GM19240 (cell line): ENCODE measurements around the gene NUCB1.
"Not testable (repeated sequence)": the region's sequence is repeated elsewhere in the genome, so short reads cannot be mapped to it uniquely, and the experiment has no call there.

Experiments used
- DNase-seq: peaks from one replicate; pipeline ENCODE4 v3.0.0; 2011; ENCODE audit warnings: low spot score; ENCODE audit not compliant: insufficient read length

Gene NUCB1

GRCh38 chr19:48905664-48906063, 5.6 kb downstream of the NUCB1 start:
- no peak for DNase-seq

DNA sequence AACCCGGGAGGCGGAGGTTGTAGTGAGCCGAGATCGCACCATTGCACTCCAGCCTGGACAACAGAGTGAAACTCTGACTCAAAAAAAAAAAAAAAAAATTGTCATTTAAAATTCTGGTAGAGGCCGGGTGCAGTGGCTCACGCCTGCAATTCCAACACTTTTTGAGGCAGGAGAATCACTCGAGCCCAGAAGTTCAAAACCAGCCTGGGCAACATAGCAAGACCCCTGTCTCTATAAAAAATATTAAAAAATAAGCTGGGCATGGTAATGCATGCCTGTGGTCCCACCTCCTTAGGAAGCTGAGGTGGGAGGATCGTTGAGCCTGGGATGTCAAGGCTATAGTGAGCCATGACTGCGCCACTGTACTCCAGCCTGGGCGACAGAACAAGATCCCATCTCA, 6.2 kb downstream of the NUCB1 start:
- DNase-seq, result no peak

DNA sequence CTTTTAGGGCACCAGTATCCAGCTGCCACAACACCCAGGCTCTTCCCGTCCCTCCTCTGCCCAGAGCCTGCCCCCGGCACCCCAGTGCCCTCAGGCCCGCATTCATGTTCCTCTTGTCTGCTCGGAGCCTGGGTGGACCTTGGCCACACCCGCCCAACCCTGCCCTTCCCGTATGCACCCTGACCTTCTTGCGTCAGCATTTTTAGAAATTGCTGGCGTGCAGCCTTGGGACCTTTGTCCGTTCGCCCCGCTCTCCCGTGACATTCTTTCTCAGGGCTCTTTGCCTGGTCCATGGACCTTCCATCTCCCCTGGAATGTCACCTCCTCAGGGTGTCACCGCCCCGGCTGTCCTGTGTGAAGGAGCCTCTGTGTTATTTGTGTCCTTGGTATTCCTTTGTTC, 7.6 kb downstream of the NUCB1 start:
- no peak for DNase-seq

DNA sequence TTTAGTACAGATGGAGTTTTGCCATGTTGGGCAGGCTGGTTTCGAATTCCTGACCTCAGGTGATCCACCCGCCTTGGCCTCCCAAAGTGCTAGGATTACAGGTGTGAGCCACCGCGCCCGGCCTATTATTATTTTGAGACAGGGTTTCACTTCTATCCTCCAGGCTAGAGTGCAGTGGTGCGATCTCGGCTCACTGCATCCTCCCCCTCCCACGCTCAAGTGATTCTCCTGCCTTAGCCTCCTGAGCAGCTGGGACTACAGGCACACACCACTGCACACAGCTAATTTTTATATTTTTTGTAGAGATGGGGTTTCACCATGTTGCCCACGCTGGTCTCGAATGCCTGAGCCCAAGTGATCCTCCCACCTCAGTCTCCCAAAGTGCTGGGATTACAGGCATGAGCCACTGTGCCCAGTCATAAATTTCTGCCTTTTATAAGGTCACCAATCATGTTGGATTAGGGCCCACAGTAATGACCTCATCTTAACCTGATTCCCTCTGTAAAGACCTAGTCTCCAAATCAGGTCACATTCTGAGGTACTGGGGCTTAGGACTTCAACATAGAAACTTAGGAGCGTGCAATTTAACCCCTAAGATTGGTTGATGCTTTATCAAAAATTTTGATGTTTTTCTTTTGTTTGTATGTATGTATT, 9.4 kb downstream of the NUCB1 start:
- DNase-seq, result not testable (repeated sequence)

DNA sequence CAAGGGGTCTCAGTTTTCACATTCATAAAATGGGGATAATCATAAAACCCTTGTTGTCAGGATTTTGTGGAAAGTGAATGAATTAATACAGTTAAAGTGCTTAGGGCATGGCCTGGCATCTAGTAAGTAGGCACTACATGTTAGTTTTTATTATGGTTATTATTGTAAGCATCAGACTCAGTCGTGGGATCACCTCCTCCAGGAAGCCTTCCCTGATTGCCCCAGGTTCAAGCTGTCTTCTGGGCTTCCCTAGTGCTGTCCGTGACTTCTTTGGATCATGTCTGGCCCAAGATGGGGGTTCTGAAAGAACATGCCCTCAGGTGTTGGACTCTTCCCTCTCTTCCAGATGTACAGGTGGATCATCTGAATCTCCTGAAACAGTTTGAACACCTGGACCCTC, 10.7 kb downstream of the NUCB1 start:
- DNase-seq, result no peak

DNA sequence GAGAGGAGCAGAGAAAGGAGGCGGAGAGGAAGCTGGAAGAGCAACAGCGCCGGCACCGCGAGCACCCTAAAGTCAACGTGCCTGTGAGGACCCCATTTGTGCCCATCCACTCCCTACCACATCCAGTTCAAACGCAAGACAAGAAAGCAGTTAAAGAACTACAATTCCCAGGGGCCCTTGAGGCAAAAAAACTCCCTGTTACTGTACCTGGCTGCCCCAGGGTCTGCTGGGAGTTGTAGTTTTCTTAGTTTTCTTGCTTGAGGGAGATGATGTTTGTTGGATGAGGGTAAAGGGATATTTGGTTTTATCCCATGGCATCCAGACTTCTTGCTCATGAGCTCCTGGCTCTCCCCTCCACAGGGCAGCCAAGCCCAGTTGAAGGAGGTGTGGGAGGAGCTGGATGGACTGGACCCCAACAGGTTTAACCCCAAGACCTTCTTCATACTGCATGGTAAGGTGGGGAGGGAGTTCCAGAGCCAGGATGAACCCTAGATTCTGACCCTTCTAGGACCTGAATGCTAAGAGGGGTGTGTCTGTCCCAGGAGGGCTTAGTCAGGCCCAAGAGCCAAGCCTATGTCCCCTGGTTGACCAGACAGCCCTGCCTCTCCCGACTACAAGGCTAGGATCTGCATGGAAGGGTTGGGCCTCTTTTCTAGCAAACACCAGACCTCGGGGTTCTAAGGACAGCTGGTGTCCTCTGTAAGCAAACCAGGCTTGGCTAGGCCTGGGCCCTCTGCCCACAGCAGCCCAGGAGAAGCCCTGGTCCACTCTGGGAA, 13.2 kb downstream of the NUCB1 start:
- no peak for DNase-seq

DNA sequence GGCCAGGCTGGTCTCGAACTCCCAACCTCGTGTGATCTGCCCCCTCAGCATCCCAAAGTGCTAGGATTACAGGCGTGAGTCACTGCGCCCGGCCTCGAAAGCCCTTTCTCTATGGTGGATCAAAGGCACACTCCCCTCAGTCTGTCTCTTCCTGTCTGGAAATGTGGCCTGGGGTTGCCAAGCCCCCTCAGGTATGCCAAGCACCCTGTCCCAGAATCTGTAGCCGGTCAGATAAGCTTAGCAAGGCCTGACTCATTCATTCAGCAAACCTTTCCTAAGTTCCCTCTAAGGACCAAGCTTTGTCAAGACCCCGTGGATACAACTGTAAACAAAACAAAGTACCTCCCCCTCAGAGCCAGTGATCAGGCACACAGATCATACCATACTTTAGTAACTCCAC, 14.1 kb downstream of the NUCB1 start:
- DNase-seq, result no peak

GRCh38 chr19:48915757-48916156, 15.6 kb downstream of the NUCB1 start:
- no peak for DNase-seq

DNA sequence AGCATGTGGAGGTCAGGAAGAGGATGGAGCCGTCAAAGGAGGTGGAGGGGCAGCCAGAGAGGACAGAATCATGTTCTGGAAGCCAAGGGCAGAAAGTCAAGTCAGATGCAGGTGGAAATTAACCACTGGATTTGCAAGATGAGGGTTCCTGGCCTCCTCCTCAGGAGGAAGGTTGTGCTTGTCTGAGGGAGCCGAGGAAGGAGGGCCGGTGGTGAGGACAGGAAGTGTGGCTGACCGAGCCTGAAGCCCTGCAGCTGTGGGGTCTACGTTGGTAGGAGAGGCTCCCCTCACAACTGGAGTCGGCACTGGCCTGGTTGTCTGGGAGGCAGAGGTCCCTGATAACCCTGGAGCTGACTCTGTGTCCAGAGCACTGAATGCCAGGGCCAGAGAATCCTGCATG, 18.0 kb downstream of the NUCB1 start:
- no peak for DNase-seq

DNA sequence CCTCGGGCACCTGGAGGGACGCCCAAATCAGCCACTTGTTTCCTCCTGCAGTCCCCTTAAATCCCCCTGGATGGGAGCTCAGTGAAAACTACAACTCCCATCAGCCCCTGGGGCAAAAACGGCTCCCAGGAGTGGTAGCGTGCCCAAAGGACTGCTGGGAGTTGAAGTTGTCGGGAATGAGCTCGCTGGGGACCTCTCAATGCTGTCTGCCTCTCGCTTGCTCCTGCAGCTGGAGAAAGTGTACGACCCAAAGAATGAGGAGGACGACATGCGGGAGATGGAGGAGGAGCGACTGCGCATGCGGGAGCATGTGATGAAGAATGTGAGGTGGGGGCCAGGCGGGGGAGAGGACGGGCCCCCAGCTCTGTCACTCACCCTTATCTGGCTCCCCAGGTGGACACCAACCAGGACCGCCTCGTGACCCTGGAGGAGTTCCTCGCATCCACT, 18.7 kb downstream of the NUCB1 start:
- no peak for DNase-seq

- not testable (repeated sequence) for DNase-seq
Measured at GRCh38 chr19:48919271-48919670, 19.2 kb downstream of the NUCB1 start.

DNA sequence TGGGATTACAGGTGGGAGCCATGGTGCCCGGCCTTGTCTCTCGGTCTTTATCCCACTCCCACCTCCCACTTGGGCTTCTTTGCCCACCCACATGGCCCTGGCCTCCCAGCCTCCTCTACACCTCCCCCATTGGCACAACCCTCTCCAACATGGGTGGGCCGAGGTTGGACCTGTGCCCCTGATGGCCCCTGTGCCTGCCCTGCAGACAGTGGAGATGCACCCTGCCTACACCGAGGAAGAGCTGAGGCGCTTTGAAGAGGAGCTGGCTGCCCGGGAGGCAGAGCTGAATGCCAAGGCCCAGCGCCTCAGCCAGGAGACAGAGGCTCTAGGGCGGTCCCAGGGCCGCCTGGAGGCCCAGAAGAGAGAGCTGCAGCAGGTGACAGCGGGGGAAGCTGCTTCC, 20.8 kb downstream of the NUCB1 start:
- no peak for DNase-seq

GRCh38 chr19:48921721-48922500, 21.8 kb downstream of the NUCB1 start:
- no peak for DNase-seq

- no peak for DNase-seq
Measured at GRCh38 chr19:48922548-48923490, 22.7 kb downstream of the NUCB1 start.

GRCh38 chr19:48925240-48925843, 25.2 kb downstream of the NUCB1 start:
- no peak for DNase-seq

- not testable (repeated sequence) for DNase-seq
Measured at GRCh38 chr19:48925890-48926289, 25.8 kb downstream of the NUCB1 start.

DNA sequence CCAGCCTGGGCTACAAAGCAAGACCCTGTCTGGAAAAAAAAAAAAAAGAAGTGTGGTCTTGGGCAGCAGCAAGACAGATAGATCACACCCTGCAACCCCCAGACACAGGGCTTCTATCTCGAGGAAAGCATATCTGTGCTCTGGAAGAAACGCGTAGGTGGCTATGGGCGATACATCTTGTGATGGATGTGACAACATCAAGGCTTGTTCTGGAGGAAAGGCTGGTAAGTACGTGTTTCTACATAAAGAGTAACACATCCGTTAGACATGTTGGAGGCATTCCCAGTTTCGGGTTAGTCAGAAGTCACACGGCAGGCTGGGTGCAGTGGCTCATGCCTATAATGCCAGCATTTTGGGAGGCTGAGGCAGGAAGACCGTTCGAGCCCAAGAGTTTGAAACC, 26.8 kb downstream of the NUCB1 start:
- no peak for DNase-seq

- DNase-seq, result not testable (repeated sequence)
Measured at GRCh38 chr19:48927692-48928091, 27.6 kb downstream of the NUCB1 start.

- DNase-seq, result no peak
Measured at GRCh38 chr19:48928164-48929025, 28.3 kb downstream of the NUCB1 start.
